OCI-LY7 (cell line): ENCODE measurements around the gene THAP11. TPM values are rescaled to one million over a fixed set of nuclear protein-coding genes. Genes with fewer than 3 reads are reported as not detected.
A peak's percentile ranks its signal among the peaks of the same experiment; 100 is the strongest.

ENCODE experiments used
- BruUV-seq: library from RNA; stranded (reverse); fragments of 400-500 nt; replicated peaks from 2 replicates; lab custom pipeline; 2021; lab: Mats Ljungman, UMichigan
- CTCF ChIA-PET: fragments of 300-600 bp; sonication (Branson Sonifier 250); formaldehyde crosslinking; loops from one replicate; lab custom pipeline; 2022; ENCODE audit warnings: antibody characterized with exemption; ENCODE audit not compliant: unreplicated experiment; lab: Charles Lee
- POLR2A ChIA-PET: fragments of 300-600 bp; sonication (Branson Sonifier 250); formaldehyde crosslinking; loops from one replicate; lab custom pipeline; 2022; ENCODE audit warnings: antibody characterized with exemption; lab: Charles Lee
- DNase-seq: peaks from one replicate; pipeline ENCODE4 v3.0.0-alpha.2; 2015; ENCODE audit warnings: low spot score
- H2AFZ ChIP-seq: fragments of 200-600 bp; sonication (generic), shearing (Covaris generic); 2 replicates; pipeline ENCODE4 v1.6.1; 2014; ENCODE audit warnings: mild to moderate bottlenecking, antibody characterized with exemption, low read length, moderate library complexity
- H3K27ac ChIP-seq: fragments of 200-600 bp; sonication (generic); 2 replicates; pipeline ENCODE4 v1.5.1; 2014; ENCODE audit warnings: mixed run types, low read depth, mild to moderate bottlenecking, moderate library complexity, low read length, inconsistent platforms; ENCODE audit not compliant: poor library complexity, severe bottlenecking
- H3K36me3 ChIP-seq: fragments of 200-600 bp; sonication (generic); 2 replicates; pipeline ENCODE4 v1.6.1; 2014; ENCODE audit warnings: mild to moderate bottlenecking, antibody characterized with exemption, low read length, moderate library complexity, mixed read lengths; ENCODE audit not compliant: insufficient read depth
- H3K4me1 ChIP-seq: fragments of 200-600 bp; sonication (generic); 2 replicates; pipeline ENCODE4 v1.5.1; 2014; ENCODE audit warnings: mild to moderate bottlenecking, low read length; ENCODE audit not compliant: insufficient read depth, poor library complexity, severe bottlenecking
- H3K4me2 ChIP-seq: fragments of 200-600 bp; sonication (generic); 2 replicates; pipeline ENCODE4 v1.6.1; 2014; ENCODE audit warnings: mild to moderate bottlenecking, low read length
- H3K4me3 ChIP-seq: fragments of 200-600 bp; sonication (generic); 2 replicates; pipeline ENCODE4 v1.5.1; 2014; ENCODE audit warnings: mild to moderate bottlenecking, low read depth, low read length; ENCODE audit not compliant: poor library complexity, severe bottlenecking
- H3K79me2 ChIP-seq: fragments of 200-600 bp; sonication (generic); 2 replicates; pipeline ENCODE4 v1.6.1; 2016; ENCODE audit warnings: low read depth, mild to moderate bottlenecking, low read length, moderate library complexity, mixed read lengths; ENCODE audit not compliant: insufficient read depth
- H3K9me2 ChIP-seq: fragments of 200-600 bp; sonication (generic); 2 replicates; pipeline ENCODE4 v1.6.1; 2016; ENCODE audit warnings: mild to moderate bottlenecking, low read length, mixed read lengths; ENCODE audit not compliant: insufficient read depth
- H3K9me3 ChIP-seq: fragments of 200-600 bp; sonication (generic); 2 replicates; pipeline ENCODE4 v1.6.1; 2014; ENCODE audit warnings: mild to moderate bottlenecking, mixed run types, low read length, mixed read lengths
- H4K20me1 ChIP-seq: fragments of 200-600 bp; sonication (generic); 2 replicates; pipeline ENCODE4 v1.6.1; 2014; ENCODE audit warnings: mild to moderate bottlenecking, antibody characterized with exemption, low read length, moderate library complexity, mixed read lengths; ENCODE audit not compliant: insufficient read depth
- EZH2phosphoT487 ChIP-seq: fragments of 200-600 bp; sonication (generic); IDR thresholded peaks from 2 replicates; pipeline ENCODE4 v1.6.1; 2018; ENCODE audit warnings: low read depth, borderline replicate concordance, mild to moderate bottlenecking, mixed run types, antibody characterized with exemption, low read length, moderate library complexity, mixed read lengths
- intact Hi-C: fragments of 100-400 bp; cut with micrococcal nuclease; formaldehyde crosslinking; loops from one replicate; pipeline ENCODE4 v1.10.0; 2022; ENCODE audit not compliant: unreplicated experiment
- total RNA-seq, 2 experiments: library from RNA; depleted of rRNA in 1 of 2; stranded (reverse); fragments of >200 nt in 1 of 2; shearing (Covaris generic) in 1 of 2; gene quantifications; 2 replicates each; pipeline ENCODE4 v1.2.3, GENCODE V29; 2014 to 2022
- TF ChIP-seq, protein P1 (sequence below): fragments of 200-600 bp; sonication (generic); conservative IDR thresholded peaks from 2 replicates; pipeline ENCODE4 v1.5.1; 2014; ENCODE audit warnings: mild to moderate bottlenecking, antibody characterized with exemption, low read length, moderate library complexity, mixed read lengths

The THAP11 gene
- total RNA-seq, 2 experiments from 2014 or later: 39.5 to 66.3 TPM

GRCh38 chr16:67869653-67870052 is 27.5 kb downstream of the THAP11 start:
- H3K9me3 ChIP-seq: no peaks in the 10 kb centered on the region
- H3K36me3 ChIP-seq: peaks cover 75% of the 10 kb centered on the region
- H3K79me2 ChIP-seq: peaks cover 17% of the 10 kb centered on the region
- no peak for TF ChIP-seq EZH2phosphoT487
- TF ChIP-seq, protein P1, sequence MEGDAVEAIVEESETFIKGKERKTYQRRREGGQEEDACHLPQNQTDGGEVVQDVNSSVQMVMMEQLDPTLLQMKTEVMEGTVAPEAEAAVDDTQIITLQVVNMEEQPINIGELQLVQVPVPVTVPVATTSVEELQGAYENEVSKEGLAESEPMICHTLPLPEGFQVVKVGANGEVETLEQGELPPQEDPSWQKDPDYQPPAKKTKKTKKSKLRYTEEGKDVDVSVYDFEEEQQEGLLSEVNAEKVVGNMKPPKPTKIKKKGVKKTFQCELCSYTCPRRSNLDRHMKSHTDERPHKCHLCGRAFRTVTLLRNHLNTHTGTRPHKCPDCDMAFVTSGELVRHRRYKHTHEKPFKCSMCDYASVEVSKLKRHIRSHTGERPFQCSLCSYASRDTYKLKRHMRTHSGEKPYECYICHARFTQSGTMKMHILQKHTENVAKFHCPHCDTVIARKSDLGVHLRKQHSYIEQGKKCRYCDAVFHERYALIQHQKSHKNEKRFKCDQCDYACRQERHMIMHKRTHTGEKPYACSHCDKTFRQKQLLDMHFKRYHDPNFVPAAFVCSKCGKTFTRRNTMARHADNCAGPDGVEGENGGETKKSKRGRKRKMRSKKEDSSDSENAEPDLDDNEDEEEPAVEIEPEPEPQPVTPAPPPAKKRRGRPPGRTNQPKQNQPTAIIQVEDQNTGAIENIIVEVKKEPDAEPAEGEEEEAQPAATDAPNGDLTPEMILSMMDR: no peak
- H3K4me3 ChIP-seq: no peak overlapping the region
- H3K4me2 ChIP-seq: no peak overlapping the region
- POLR2A ChIA-PET: interaction anchor here (0.6 kb wide), 1 partner anchor 23 kb away, joined by 3 read pairs; no protein-coding TSS in a partner anchor
- no peak for DNase-seq
- H4K20me1 ChIP-seq: no peaks in the 10 kb centered on the region
- CTCF ChIA-PET: interaction anchor here (0.6 kb wide), 1 partner anchor 214 kb away, joined by 3 read pairs; no protein-coding TSS in a partner anchor
- peaks cover 17% of the 10 kb centered on the region for H3K4me1 ChIP-seq
- no peak overlapping the region for H3K27ac ChIP-seq
- no peak overlapping the region for H2AFZ ChIP-seq
- intact Hi-C loops: no loop called here
- BruUV-seq: no TSS peak
- no peaks in the 10 kb centered on the region for H3K9me2 ChIP-seq

DNA sequence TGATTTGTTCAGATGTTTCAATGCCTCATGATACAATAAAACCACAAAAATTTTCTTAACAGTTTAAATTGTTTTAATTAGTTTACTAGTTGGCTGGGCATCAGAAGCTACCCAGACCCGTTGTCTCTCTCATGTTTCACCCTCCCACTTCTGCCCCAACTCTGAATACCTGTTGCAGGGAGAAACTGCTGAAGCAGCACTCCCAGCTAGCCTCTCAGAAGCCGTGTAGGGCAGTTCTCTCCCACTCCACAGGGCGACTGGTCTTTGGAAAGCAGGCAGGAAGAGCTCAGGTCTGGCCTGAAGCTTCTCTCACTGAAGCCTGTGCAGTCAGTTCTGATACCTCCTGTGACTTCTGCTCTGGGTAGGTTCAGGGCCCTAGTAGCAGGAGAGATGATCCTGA is 29.1 kb downstream of the THAP11 start:
- ChIA-PET POLR2A (interaction anchor here (0.7 to 1.1 kb wide), 2 partner anchors 9 to 15 kb away, joined by 3 to 5 read pairs; no protein-coding TSS in a partner anchor), CTCF (no interaction called here)
- H2AFZ ChIP-seq: no peak overlapping the region
- no peaks in the 10 kb centered on the region for H4K20me1 ChIP-seq
- peaks cover 68% of the 10 kb centered on the region for H3K36me3 ChIP-seq
- intact Hi-C loops: no loop called here
- BruUV-seq: no TSS peak
- no peak overlapping the region for H3K4me3 ChIP-seq
- no peak overlapping the region for H3K4me2 ChIP-seq
- no peak for DNase-seq
- peaks cover 23% of the 10 kb centered on the region for H3K4me1 ChIP-seq
- H3K9me2 ChIP-seq: no peaks in the 10 kb centered on the region
- no peak overlapping the region for H3K27ac ChIP-seq
- no peak for TF ChIP-seq EZH2phosphoT487
- TF ChIP-seq, protein P1: no peak
- H3K9me3 ChIP-seq: no peaks in the 10 kb centered on the region
- peaks cover 29% of the 10 kb centered on the region for H3K79me2 ChIP-seq

- H4K20me1 ChIP-seq: no peaks in the 10 kb centered on the region
- peaks cover 23% of the 10 kb centered on the region for H3K4me1 ChIP-seq
- POLR2A ChIA-PET: no interaction called here
- no TSS peak for BruUV-seq
- peak overlapping the region; percentile 95 for H3K4me3 ChIP-seq
- H3K27ac ChIP-seq: peak overlapping the region; percentile 48
- DNase-seq: no peak
- peak overlapping the region; percentile 83 for H3K4me2 ChIP-seq
- CTCF ChIA-PET: no interaction called here
- no peak for TF ChIP-seq EZH2phosphoT487
- TF ChIP-seq, protein P1: no peak
- H2AFZ ChIP-seq: peak overlapping the region; percentile 66; the same call in 1 of the 2 replicates
- intact Hi-C loops: loop anchor here (1.0 kb wide), 1 partner anchor 26 kb away; the partner anchor contains the start of gene NUTF2
- H3K9me2 ChIP-seq: no peaks in the 10 kb centered on the region
- peaks cover 29% of the 10 kb centered on the region for H3K79me2 ChIP-seq
- no peaks in the 10 kb centered on the region for H3K9me3 ChIP-seq
- H3K36me3 ChIP-seq: peaks cover 68% of the 10 kb centered on the region
These were observed 30.1 kb downstream of the THAP11 start for GRCh38 chr16:67872131-67872630.
